ENCODE data around the gene MAP3K7. TPM values are rescaled to one million over a fixed set of nuclear protein-coding genes. Genes with fewer than 3 reads are reported as not detected.
A peak's percentile ranks its signal among the peaks of the same experiment; 100 is the strongest.

The MAP3K7 gene
- total RNA-seq, 4 donors from 2014 or later, result 21.7 to 27.9 (median 25.3) TPM

- no peak for ATAC-seq (ENCODE audit: low FRiP score)
- no peak for DNase-seq (ENCODE audit: low spot score)
Observed at GRCh38 chr6:90469906-90470305, 117.0 kb downstream of the MAP3K7 start.

GRCh38 chr6:90468859-90469258, 118.0 kb downstream of the MAP3K7 start:
- no peak for ATAC-seq (ENCODE audit: low FRiP score)
- no peak for TF ChIP-seq CTCF (IDR thresholded peaks at IDR 0.05)
- DNase-seq (ENCODE audit: low spot score), result no peak

More at GRCh38 chr6:90469906-90470305, 117.0 kb downstream of the MAP3K7 start:
- no peak for TF ChIP-seq CTCF (IDR thresholded peaks at IDR 0.05)

- DNase-seq (ENCODE audit: low spot score), result no peak
- TF ChIP-seq CTCF (IDR thresholded peaks at IDR 0.05), result no peak
- ATAC-seq (ENCODE audit: low FRiP score), result peak; percentile 61
Observed at GRCh38 chr6:90468080-90468479, 118.8 kb downstream of the MAP3K7 start.

- ATAC-seq (ENCODE audit: low FRiP score) (no peak), DNase-seq (ENCODE audit: low spot score) (no peak)
- no peak for TF ChIP-seq CTCF (IDR thresholded peaks at IDR 0.05)
Observed at GRCh38 chr6:90467546-90467945, 119.3 kb downstream of the MAP3K7 start.

GRCh38 chr6:90466154-90466940, 120.5 kb downstream of the MAP3K7 start:
- ATAC-seq (ENCODE audit: low FRiP score), result no peak
- no peak for TF ChIP-seq CTCF (IDR thresholded peaks at IDR 0.05)
- DNase-seq (ENCODE audit: low spot score), result no peak

GRCh38 chr6:90465686-90466085, 121.2 kb downstream of the MAP3K7 start:
- ATAC-seq (ENCODE audit: low FRiP score), result no peak
- DNase-seq (ENCODE audit: low spot score), result no peak
- no peak for TF ChIP-seq CTCF (IDR thresholded peaks at IDR 0.05)

- ATAC-seq (ENCODE audit: low FRiP score), result no peak
- DNase-seq (ENCODE audit: low spot score), result no peak
- TF ChIP-seq CTCF (IDR thresholded peaks at IDR 0.05), result no peak
Observed at GRCh38 chr6:90464507-90464906, 122.4 kb downstream of the MAP3K7 start.
